GM18873 (cell line): ENCODE results near the gene MLIP.
"Not testable (repeated sequence)": the region's sequence is repeated elsewhere in the genome, so short reads cannot be mapped to it uniquely, and the experiment has no call there.

ENCODE experiments used
- ATAC-seq: cut with Tn5 transposase; IDR thresholded peaks from one replicate; pipeline ENCODE4 v1.9.1; 2021; ENCODE audit warnings: mild to moderate bottlenecking, moderate library complexity, moderate number of reproducible peaks; ENCODE audit not compliant: unreplicated experiment, low FRiP score

The MLIP gene

GRCh38 chr6:54111341-54112045 lies at the start of gene MLIP:
Gene MLIP, plus strand, starts transcription at chr6:54111443. Its CDS starts 37 bp downstream, at chr6:54111480.
- ATAC-seq: no peak

- ATAC-seq: no peak
Measured at GRCh38 chr6:54063228-54063539, 48.1 kb upstream of the MLIP start.

GRCh38 chr6:54068694-54069093 lies 42.5 kb upstream of the MLIP start:
- no peak for ATAC-seq

- ATAC-seq: no peak
Measured at GRCh38 chr6:54070025-54070424, 41.2 kb upstream of the MLIP start.

- ATAC-seq: no peak
Measured at GRCh38 chr6:54071821-54072340, 39.4 kb upstream of the MLIP start.

- ATAC-seq: no peak
Measured at GRCh38 chr6:54072635-54073313, 38.5 kb upstream of the MLIP start.

- no peak for ATAC-seq
Measured at GRCh38 chr6:54073487-54073886, 37.8 kb upstream of the MLIP start.

GRCh38 chr6:54074109-54074508 lies 37.1 kb upstream of the MLIP start:
- ATAC-seq: no peak

GRCh38 chr6:54074578-54075195 lies 36.6 kb upstream of the MLIP start:
- no peak for ATAC-seq

- ATAC-seq: no peak
Measured at GRCh38 chr6:54076159-54076789, 35.0 kb upstream of the MLIP start.

- not testable (repeated sequence) for ATAC-seq
Measured at GRCh38 chr6:54081499-54081898, 29.7 kb upstream of the MLIP start.

- no peak for ATAC-seq
Measured at GRCh38 chr6:54083287-54083686, 28.0 kb upstream of the MLIP start.

- no peak for ATAC-seq
Measured at GRCh38 chr6:54084231-54084630, 27.0 kb upstream of the MLIP start.

- ATAC-seq: no peak
Measured at GRCh38 chr6:54085047-54085446, 26.2 kb upstream of the MLIP start.

GRCh38 chr6:54085541-54085940 lies 25.7 kb upstream of the MLIP start:
- no peak for ATAC-seq

GRCh38 chr6:54086439-54086838 lies 24.8 kb upstream of the MLIP start:
- no peak for ATAC-seq

GRCh38 chr6:54087721-54088120 lies 23.5 kb upstream of the MLIP start:
- ATAC-seq: no peak

GRCh38 chr6:54093326-54093948 lies 17.8 kb upstream of the MLIP start:
- ATAC-seq: no peak

- no peak for ATAC-seq
Measured at GRCh38 chr6:54094293-54094692, 16.9 kb upstream of the MLIP start.

- ATAC-seq: no peak
Measured at GRCh38 chr6:54094786-54095185, 16.5 kb upstream of the MLIP start.

- no peak for ATAC-seq
Measured at GRCh38 chr6:54095723-54096122, 15.5 kb upstream of the MLIP start.
